Prostate gland (tissue), 2 donors: Measurements from ENCODE around the gene SS18L1.

Experiments used
- CTCF ChIP-seq, 4 experiments: fragments of 200-600 bp in 2 of 4; fragments of 450-650 bp in 2 of 4; sonication (generic) in 2 of 4; IDR thresholded peaks; 1 replicate in 3 of 4; 2 replicates in 1 of 4; pipeline ENCODE4 v1.5.1; 2016 to 2019; ENCODE audit warnings: antibody characterized with exemption in 4 of 4, mild to moderate bottlenecking in 2 of 4, moderate library complexity in 2 of 4
- POLR2A ChIP-seq: fragments of 450-650 bp; IDR thresholded peaks from one replicate; pipeline ENCODE4 v1.6.1; 2016; ENCODE audit warnings: antibody characterized with exemption, mild to moderate bottlenecking

DNA sequence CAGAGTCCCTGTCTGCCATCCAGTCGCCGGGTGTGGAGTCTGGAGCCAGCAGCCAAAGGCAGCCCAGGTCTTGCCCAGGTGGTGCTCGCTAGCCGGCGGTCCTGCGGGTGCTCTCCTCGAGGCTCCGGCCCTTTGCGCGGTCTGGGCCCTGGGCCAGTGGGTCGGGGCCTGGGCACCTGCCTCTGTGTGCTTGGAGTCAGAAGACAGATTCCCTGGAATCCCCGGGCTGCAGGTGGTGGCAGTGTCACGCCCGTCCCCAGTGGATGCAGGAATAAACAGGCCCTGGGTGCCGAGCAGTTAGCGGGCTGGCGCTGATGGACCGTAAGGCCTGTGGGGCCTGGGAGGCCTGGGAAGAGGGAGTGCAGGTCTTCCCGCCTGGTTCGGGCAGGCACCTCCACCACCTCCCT lies 5.3 kb downstream of the SS18L1 start:
- TF ChIP-seq POLR2A = no peak
- TF ChIP-seq CTCF (IDR thresholded peaks at IDR 0.05) = no peak
